Pancreas (tissue), 10 donors: ENCODE results near the gene KRT39. TPM values are rescaled to one million over a fixed set of nuclear protein-coding genes. Genes with fewer than 3 reads are reported as not detected.
"Not testable (repeated sequence)": the region's sequence is repeated elsewhere in the genome, so short reads cannot be mapped to it uniquely, and the experiment has no call there.

Source experiments
- ATAC-seq, 4 donors: fragments of 200-7000 bp; cut with Tn5 transposase; one replicate each; pipeline versions ENCODE4 v1.8.0 to v1.9.1; 2020; ENCODE audit warnings: mild to moderate bottlenecking in 4 of 4, moderate library complexity in 4 of 4
- DNase-seq, 6 donors: peaks; one replicate each; pipeline ENCODE4 v3.0.0-alpha.2; 2020
- FAIRE-seq: peaks from 2 replicates; lab custom pipeline; 2012; peaks lifted over from hg19 to GRCh38; lab: Jason Lieb, UNC
- H3K27ac ChIP-seq, 4 donors: fragments of 200-600 bp; sonication (generic); 1 replicate in 3 of 4; 2 replicates in 1 of 4; pipeline versions ENCODE4 v1.5.0 to v1.8.0; 2020
- H3K27me3 ChIP-seq, 4 donors: fragments of 200-600 bp; one replicate each; pipeline ENCODE4 v1.8.0; 2021
- H3K36me3 ChIP-seq, 3 donors: fragments of 200-600 bp; sonication (generic) in 1 of 3; one replicate each; pipeline versions ENCODE4 v1.5.0 to v1.8.0; 2020 to 2021
- H3K4me1 ChIP-seq, 3 donors: fragments of 200-600 bp; one replicate each; pipeline ENCODE4 v1.8.0; 2021
- H3K4me3 ChIP-seq, 4 donors: fragments of 200-600 bp; sonication (generic) in 2 of 4; one replicate each; pipeline versions ENCODE4 v1.5.0 to v1.8.0; 2020 to 2021
- H3K9me3 ChIP-seq, 4 donors: fragments of 200-600 bp; one replicate each; pipeline ENCODE4 v1.8.0; 2021
- WGBS, 2 donors: extraction: QIAGEN DNeasy Blood & Tissue Kit; methylation state at CpG; one replicate each; pipeline ENCODE4 v1.1.7; 2013; 5-methylcytosine and 5-hydroxymethylcytosine counted together
- intact Hi-C, 3 donors: fragments of 100-400 bp; cut with DNase I; formaldehyde crosslinking; loops; one replicate each; pipeline versions ENCODE4 v1.11.1 to v1.14.2; 2022
- polyA plus RNA-seq, 2 donors: library from polyadenylated mRNA; stranded (reverse); fragments of 200-250 nt; gene quantifications; one replicate each; pipeline ENCODE4 v1.2.3, GENCODE V29; 2013
- total RNA-seq, 6 donors: library from RNA; stranded (reverse); fragmentation: NEBNext Ultra II Directional in 4 of 6; extraction: Animal tissue kit (Norgen Biotek cat#: 25700) in 4 of 6; gene quantifications; one replicate each; pipeline versions ENCODE4 v1.2.1 to v1.2.4, GENCODE V29; 2021 to 2023
- TF ChIP-seq, protein P1 (sequence below), 4 donors: fragments of 200-600 bp; sonication (generic) in 3 of 4; IDR thresholded peaks; one replicate each; pipeline versions ENCODE4 v1.5.0 to v1.8.0; 2021; ENCODE audit warnings: antibody characterized with exemption in 4 of 4
- donor health status: healthy with polysubstance abuse.
- donor health status: DM: no; HTN: no; CAD: no; lungs with moderate emphysema.
- donor health status: DM: no; HTN: no; CAD: no.
- donor health status: control.
- donor health status: control.
- donor health status: Bipolar disorder and iron deficiency.
- donor health status: DM: yes; HTN: yes; CAD: no.
- donor health status: DM: no; HTN: no; CAD: no.
- donor health status: DM: no; HTN: no; CAD: no.
- donor health status: DM: yes; HTN: yes; CAD: no.

The KRT39 gene
- total and polyA plus RNA-seq, 8 donors: not detected

DNA sequence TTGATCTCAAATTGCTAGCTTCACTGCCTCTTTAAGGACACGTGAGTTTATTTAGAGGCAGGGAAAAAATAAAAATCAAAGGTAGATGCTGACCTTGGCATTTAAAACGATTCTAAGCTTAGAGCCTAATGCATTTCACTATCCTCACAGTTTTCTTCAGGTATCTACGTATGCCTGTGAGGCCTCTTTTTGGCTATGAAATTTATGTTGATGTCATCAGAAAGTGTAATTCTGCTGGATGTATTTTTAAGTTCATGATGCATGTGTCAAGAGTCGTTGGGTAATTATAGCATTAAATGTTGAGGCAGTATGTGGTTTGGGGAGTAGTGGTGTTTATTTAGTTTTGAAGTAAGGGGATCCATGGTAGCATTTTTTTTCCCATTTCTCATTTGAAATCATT is 37.2 kb upstream of the KRT39 start:
- Histone ChIP-seq H3K36me3 (no peaks in the 10 kb centered on the region), H3K27me3 (no peaks in the 10 kb centered on the region), H3K27ac (no peak overlapping the region), H3K9me3 (no peaks in the 10 kb centered on the region), H3K4me1 (no peaks in the 10 kb centered on the region), H3K4me3 (no peak overlapping the region)
- intact Hi-C loops: no loop called here
- FAIRE-seq: no peak
- TF ChIP-seq, protein P1, sequence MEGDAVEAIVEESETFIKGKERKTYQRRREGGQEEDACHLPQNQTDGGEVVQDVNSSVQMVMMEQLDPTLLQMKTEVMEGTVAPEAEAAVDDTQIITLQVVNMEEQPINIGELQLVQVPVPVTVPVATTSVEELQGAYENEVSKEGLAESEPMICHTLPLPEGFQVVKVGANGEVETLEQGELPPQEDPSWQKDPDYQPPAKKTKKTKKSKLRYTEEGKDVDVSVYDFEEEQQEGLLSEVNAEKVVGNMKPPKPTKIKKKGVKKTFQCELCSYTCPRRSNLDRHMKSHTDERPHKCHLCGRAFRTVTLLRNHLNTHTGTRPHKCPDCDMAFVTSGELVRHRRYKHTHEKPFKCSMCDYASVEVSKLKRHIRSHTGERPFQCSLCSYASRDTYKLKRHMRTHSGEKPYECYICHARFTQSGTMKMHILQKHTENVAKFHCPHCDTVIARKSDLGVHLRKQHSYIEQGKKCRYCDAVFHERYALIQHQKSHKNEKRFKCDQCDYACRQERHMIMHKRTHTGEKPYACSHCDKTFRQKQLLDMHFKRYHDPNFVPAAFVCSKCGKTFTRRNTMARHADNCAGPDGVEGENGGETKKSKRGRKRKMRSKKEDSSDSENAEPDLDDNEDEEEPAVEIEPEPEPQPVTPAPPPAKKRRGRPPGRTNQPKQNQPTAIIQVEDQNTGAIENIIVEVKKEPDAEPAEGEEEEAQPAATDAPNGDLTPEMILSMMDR (IDR thresholded peaks at IDR 0.05): no peak
- ATAC-seq: no peak
- 43 to 48% methylated on average over 4 of the region's 4 CpGs for WGBS, 2 donors
- no peak for DNase-seq

GRCh38 chr17:41002814-41003213 is 36.1 kb upstream of the KRT39 start:
- ATAC-seq: no peak
- no peak overlapping the region for H3K4me3 ChIP-seq
- H3K9me3 ChIP-seq: no peaks in the 10 kb centered on the region
- DNase-seq: no peak
- no peaks in the 10 kb centered on the region for H3K36me3 ChIP-seq
- intact Hi-C loops: no loop called here
- no peaks in the 10 kb centered on the region for H3K27me3 ChIP-seq
- no peaks in the 10 kb centered on the region for H3K4me1 ChIP-seq
- TF ChIP-seq, protein P1 (IDR thresholded peaks at IDR 0.05): no peak
- FAIRE-seq: no peak
- WGBS, 2 donors: 35 to 40% methylated on average over 5 of the region's 5 CpGs
- H3K27ac ChIP-seq: no peak overlapping the region

- Histone ChIP-seq H3K27ac (no peak overlapping the region), H3K9me3 (no peaks in the 10 kb centered on the region), H3K4me3 (no peak overlapping the region), H3K27me3 (no peaks in the 10 kb centered on the region), H3K36me3 (no peaks in the 10 kb centered on the region), H3K4me1 (no peaks in the 10 kb centered on the region)
- WGBS, 2 donors: 57 to 71% methylated on average over 4 of the region's 4 CpGs
- DNase-seq: no peak
- ATAC-seq: no peak
- intact Hi-C loops: no loop called here
- no peak for FAIRE-seq
- TF ChIP-seq, protein P1 (IDR thresholded peaks at IDR 0.05): no peak
These were observed 35.0 kb upstream of the KRT39 start for GRCh38 chr17:41001795-41002194.

DNA sequence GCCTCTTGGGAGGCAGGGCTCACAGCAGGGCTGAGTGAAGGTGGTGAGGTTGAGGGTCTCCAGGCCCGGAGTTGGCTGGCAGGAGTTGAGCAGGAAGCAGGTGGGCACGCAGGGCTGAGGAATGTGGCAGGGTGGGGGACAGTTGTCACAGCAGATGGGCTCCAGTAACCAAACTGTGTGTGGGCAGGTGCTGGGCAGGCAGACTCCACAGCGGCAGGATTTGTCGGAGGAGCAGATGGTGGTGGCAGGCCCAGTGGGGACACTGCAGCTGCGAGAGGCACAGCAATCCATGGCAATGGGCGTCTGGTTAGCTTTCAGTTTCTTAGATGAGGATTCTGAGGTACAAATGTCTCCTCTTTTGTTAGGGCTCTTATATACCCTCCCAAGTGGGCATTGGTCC is 32.8 kb upstream of the KRT39 start, which contains the start of gene KRTAP3-2:
TSS of gene KRTAP3-2 (minus strand) at position 344 of the 400 bp plus-strand sequence. CDS start at position 291, 53 bp downstream.
- H3K9me3 ChIP-seq, FAIRE-seq, H3K4me3 ChIP-seq, H3K27ac ChIP-seq, ATAC-seq, H3K27me3 ChIP-seq, DNase-seq, H3K36me3 ChIP-seq, H3K4me1 ChIP-seq, intact Hi-C loops: not testable (repeated sequence)
- WGBS, 2 donors: 68 to 91% methylated on average over 6 of the region's 6 CpGs

DNA sequence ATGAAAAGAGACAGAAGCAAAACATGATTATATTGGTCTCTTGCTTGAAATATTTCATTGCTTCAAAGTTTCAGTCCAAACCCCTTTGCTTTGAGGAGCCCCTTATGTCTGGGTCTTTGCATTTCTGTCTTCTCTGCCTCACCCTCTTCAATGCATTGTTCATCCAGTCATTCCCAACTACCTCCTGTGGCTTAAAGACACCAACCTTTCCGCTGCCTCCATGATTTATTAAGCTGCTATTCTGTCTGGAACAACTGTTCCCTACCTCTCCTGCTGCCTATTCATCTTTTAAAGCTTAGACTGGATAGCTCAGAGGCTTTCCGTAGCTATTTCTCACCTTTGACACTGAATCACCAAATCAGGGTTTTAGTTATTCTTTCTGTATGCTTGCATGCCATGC is 30.6 kb upstream of the KRT39 start:
- no peak for ATAC-seq
- Histone ChIP-seq H3K9me3 (no peaks in the 10 kb centered on the region), H3K4me1 (no peaks in the 10 kb centered on the region), H3K36me3 (no peaks in the 10 kb centered on the region), H3K4me3 (no peak overlapping the region), H3K27ac (no peak overlapping the region), H3K27me3 (no peaks in the 10 kb centered on the region)
- TF ChIP-seq, protein P1 (IDR thresholded peaks at IDR 0.05): no peak
- DNase-seq: no peak
- no peak for FAIRE-seq
- intact Hi-C loops: no loop called here
- 59% methylated on average over 2 of the region's 2 CpGs for WGBS, 2 donors
